Endothelial cell of umbilical vein (primary cell): ENCODE results near the gene SRPX. TPM values are rescaled to one million over a fixed set of nuclear protein-coding genes. Genes with fewer than 3 reads are reported as not detected.

Source experiments
- BruUV-seq: library from RNA; stranded (reverse); fragments of 400-500 nt; replicated peaks from 2 replicates; lab custom pipeline; 2021; lab: Mats Ljungman, UMichigan
- CTCF ChIA-PET: fragments of 300-600, 350-600 bp; sonication (Branson Sonifier 250); formaldehyde crosslinking; loops from one replicate; lab custom pipeline; 2021; ENCODE audit warnings: antibody characterized with exemption, inconsistent platforms; lab: Charles Lee
- POLR2A ChIA-PET: fragments of 300-600, 350-600 bp; sonication (Branson Sonifier 250); formaldehyde crosslinking; loops from one replicate; lab custom pipeline; 2021; ENCODE audit warnings: antibody characterized with exemption, inconsistent platforms; lab: Charles Lee
- DNase-seq: peaks from one replicate; pipeline ENCODE4 v3.0.0-alpha.2; 2011; ENCODE audit warnings: low read depth, low spot score
- FAIRE-seq: peaks from 2 replicates; lab custom pipeline; 2011; peaks lifted over from hg19 to GRCh38; lab: Jason Lieb, UNC
- H2AFZ ChIP-seq: 2 replicates; pipeline ENCODE4 v1.6.0; 2012; ENCODE audit warnings: low read depth, low read length, control low read depth, inconsistent platforms
- H3K27ac ChIP-seq: 2 replicates; pipeline ENCODE4 v1.5.1; 2011; ENCODE audit warnings: low read depth, mild to moderate bottlenecking, control low read depth, low read length, moderate library complexity; ENCODE audit not compliant: insufficient read depth
- H3K27me3 ChIP-seq, 2 experiments: 2 replicates each; pipeline versions ENCODE4 v1.6.0 to v1.6.1; 2011; ENCODE audit warnings: low read length in 2 of 2, mixed read lengths in 1 of 2; ENCODE audit not compliant: control insufficient read depth in 2 of 2, insufficient read depth in 2 of 2
- H3K36me3 ChIP-seq, 2 experiments: 2 replicates in 1 of 2; 3 replicates in 1 of 2; pipeline ENCODE4 v1.5.1; 2011; ENCODE audit warnings: low read length in 2 of 2, mild to moderate bottlenecking in 1 of 2, moderate library complexity in 1 of 2; ENCODE audit not compliant: control insufficient read depth in 2 of 2, insufficient read depth in 2 of 2; ENCODE audit errors: extremely low read depth in 1 of 2
- H3K4me1 ChIP-seq: 3 replicates; pipeline ENCODE4 v1.5.1; 2011; ENCODE audit warnings: mild to moderate bottlenecking, low read length; ENCODE audit not compliant: control insufficient read depth, insufficient read depth; ENCODE audit errors: extremely low read depth
- H3K4me2 ChIP-seq: 2 replicates; pipeline ENCODE4 v1.6.1; 2011; ENCODE audit warnings: low read length, control low read depth, mixed read lengths; ENCODE audit not compliant: insufficient read depth
- H3K4me3 ChIP-seq, 3 experiments: fragments of 200-600 bp in 1 of 3; sonication (generic), shearing (Covaris generic) in 1 of 3; replicated peaks in 1 of 3; 2 replicates each; pipeline ENCODE4 v1.5.1; 2011 to 2016; ENCODE audit warnings: control low read depth in 3 of 3, low read length in 3 of 3, mild to moderate bottlenecking in 2 of 3, inconsistent platforms in 1 of 3, low read depth in 1 of 3, moderate library complexity in 1 of 3; ENCODE audit not compliant: insufficient read depth in 1 of 3
- H3K79me2 ChIP-seq: 2 replicates; pipeline ENCODE4 v1.6.0; 2012; ENCODE audit warnings: low read length, inconsistent platforms; ENCODE audit not compliant: control insufficient read depth, insufficient read depth
- H3K9ac ChIP-seq: replicated peaks from 2 replicates; pipeline ENCODE3; 2011; ENCODE audit warnings: low read length, control low read depth; ENCODE audit not compliant: insufficient read depth; ENCODE audit errors: extremely low read depth
- H3K9me1 ChIP-seq: replicated peaks from 3 replicates; pipeline ENCODE4 v1.6.0; 2011; ENCODE audit warnings: mild to moderate bottlenecking, low read length; ENCODE audit not compliant: control insufficient read depth, insufficient read depth; ENCODE audit errors: extremely low read depth
- H3K9me3 ChIP-seq: replicated peaks from 2 replicates; pipeline ENCODE4 v1.5.1; 2012; ENCODE audit warnings: low read length, inconsistent platforms; ENCODE audit not compliant: control insufficient read depth, insufficient read depth
- H4K20me1 ChIP-seq: replicated peaks from 2 replicates; pipeline ENCODE3; 2011; ENCODE audit warnings: mild to moderate bottlenecking, low read length; ENCODE audit not compliant: control insufficient read depth, insufficient read depth; ENCODE audit errors: extremely low read depth
- CTCF ChIP-seq, 2 donors: IDR thresholded peaks; 1 replicate in 1 of 2; 2 replicates in 1 of 2; pipeline ENCODE4 v1.5.1; 2011; ENCODE audit warnings: low read length in 2 of 2, mild to moderate bottlenecking in 2 of 2, moderate library complexity in 2 of 2, control low read depth in 1 of 2, inconsistent platforms in 1 of 2, low read depth in 1 of 2; ENCODE audit not compliant: insufficient read depth in 1 of 2; ENCODE audit errors: extremely low read depth in 1 of 2
- EZH2 ChIP-seq: IDR thresholded peaks from 2 replicates; pipeline ENCODE4 v1.6.1; 2012; ENCODE audit warnings: borderline replicate concordance, low read depth, mild to moderate bottlenecking, moderate library complexity, low read length, inconsistent platforms; ENCODE audit not compliant: severe bottlenecking
- FOS ChIP-seq: IDR thresholded peaks from 2 replicates; pipeline ENCODE4 v1.6.1; 2011; ENCODE audit warnings: mild to moderate bottlenecking, low read length, moderate library complexity, borderline replicate concordance; ENCODE audit not compliant: insufficient read depth
- GATA2 ChIP-seq: IDR thresholded peaks from 2 replicates; pipeline ENCODE4 v1.7.0; 2011; ENCODE audit warnings: low read depth, mild to moderate bottlenecking, moderate library complexity, mixed read lengths, low read length; ENCODE audit not compliant: insufficient read length, insufficient read depth
- JUN ChIP-seq: IDR thresholded peaks from 2 replicates; pipeline ENCODE4 v1.6.1; 2011; ENCODE audit warnings: borderline replicate concordance, low read depth; ENCODE audit not compliant: insufficient read length, insufficient read depth
- MAX ChIP-seq: IDR thresholded peaks from 2 replicates; pipeline ENCODE4 v1.6.1; 2011; ENCODE audit not compliant: insufficient read depth, insufficient read length
- MYC ChIP-seq: IDR thresholded peaks from one replicate; pipeline ENCODE4 v1.6.1; 2011; ENCODE audit warnings: mild to moderate bottlenecking, low read depth, low read length
- POLR2A ChIP-seq: IDR thresholded peaks from 2 replicates; pipeline ENCODE4 v1.6.1; 2012; ENCODE audit warnings: low read depth, mild to moderate bottlenecking, control low read depth, low read length
- POLR2AphosphoS5 ChIP-seq: IDR thresholded peaks from 2 replicates; pipeline ENCODE4 v1.6.1; 2012; ENCODE audit warnings: low read depth, mild to moderate bottlenecking, control low read depth, low read length, moderate library complexity; ENCODE audit not compliant: insufficient read depth
- dilution Hi-C: fragments of 300-500 bp; cut with MboI; formaldehyde crosslinking; loops from one replicate; pipeline ENCODE4 v1.15.0; 2019; ENCODE audit warnings: low sequenced_read_pairs; ENCODE audit not compliant: extremely low pct_ligation_motif_present
- intact Hi-C: fragments of 100-400 bp; cut with micrococcal nuclease; formaldehyde crosslinking; loops from one replicate; pipeline ENCODE4 v1.10.0; 2022
- polyA plus RNA-seq, 4 experiments: library from polyadenylated mRNA; depleted of rRNA in 3 of 4; stranded (reverse) in 3 of 4; unstranded in 1 of 4; fragments of >200 nt; gene quantifications; 2 replicates each; pipeline versions ENCODE4 v1.2.1 to v1.2.3, GENCODE V29; 2011 to 2012; ENCODE audit warnings: missing spikeins in 1 of 4
- total RNA-seq: library from RNA; stranded (reverse); gene quantifications from 2 replicates; pipeline ENCODE4 v1.2.3, GENCODE V29; 2021

SRPX gene
- total and polyA plus RNA-seq, 2 donors (not counting 3 experiments of a cell fraction or from before 2014, with no cell fraction given) = 104 to 140 TPM

GRCh38 chrX:38189431-38190250 is 31.0 kb downstream of the SRPX start:
- Histone ChIP-seq H4K20me1 (no peaks in the 10 kb centered on the region), H3K36me3 (no peaks in the 10 kb centered on the region), H3K9ac (no peak overlapping the region), H3K9me3 (no peaks in the 10 kb centered on the region), H3K79me2 (peaks cover 80% of the 10 kb centered on the region), H3K4me2 (no peak overlapping the region), H3K9me1 (peaks cover 3% of the 10 kb centered on the region), H3K27me3 (no peaks in the 10 kb centered on the region), H3K27ac (no peak overlapping the region), H2AFZ (no peak overlapping the region), H3K4me3 (no peak overlapping the region), H3K4me1 (peaks cover 3% of the 10 kb centered on the region)
- POLR2A ChIA-PET = no interaction called here
- dilution Hi-C loops = no loop called here
- no TSS peak for BruUV-seq
- intact Hi-C loops = no loop called here
- TF ChIP-seq JUN (no peak), CTCF (IDR thresholded peaks at IDR 0.05; ENCODE audit: extremely low read depth in 1 of 2, insufficient read depth in 1 of 2, low read depth in 1 of 2, low read length in 2 of 2) (no peak), MYC (no peak), POLR2A (no peak), FOS (no peak), POLR2AphosphoS5 (no peak), GATA2 (no peak), EZH2 (no peak), MAX (no peak)
- FAIRE-seq = peak; percentile 46
- DNase-seq = no peak
- CTCF ChIA-PET = interaction anchor here (0.7 to 4.9 kb wide), 4 partner anchors 15 to 137 kb away, joined by 3 to 50 read pairs (median 3); no protein-coding TSS in a partner anchor
